Fibroblast of mammary gland (primary cell): ENCODE measurements around the gene FANCE.

Source experiments
- DNase-seq: peaks from one replicate; pipeline ENCODE4 v3.0.0-alpha.2; 2010; ENCODE audit warnings: low read depth
- H3K4me3 ChIP-seq: 2 replicates; pipeline ENCODE4 v1.5.1; 2011; ENCODE audit warnings: low read depth, mild to moderate bottlenecking, low read length, moderate library complexity; ENCODE audit not compliant: control insufficient read depth
- CTCF ChIP-seq: conservative IDR thresholded peaks from 2 replicates; pipeline ENCODE4 v1.5.1; 2011; ENCODE audit warnings: low read depth, low read length, inconsistent platforms; ENCODE audit not compliant: control insufficient read depth, insufficient read depth

Gene FANCE

GRCh38 chr6:35411066-35411465, 41.1 kb upstream of the FANCE start:
- no peak overlapping the region for H3K4me3 ChIP-seq
- no peak for DNase-seq
- TF ChIP-seq CTCF = no peak

- no peak for TF ChIP-seq CTCF
- no peak overlapping the region for H3K4me3 ChIP-seq
- no peak for DNase-seq
Measured at GRCh38 chr6:35412102-35412501, 40.0 kb upstream of the FANCE start.

GRCh38 chr6:35413911-35414310, 38.2 kb upstream of the FANCE start:
- H3K4me3 ChIP-seq = no peak overlapping the region
- no peak for TF ChIP-seq CTCF
- no peak for DNase-seq

GRCh38 chr6:35415065-35415891, 36.9 kb upstream of the FANCE start:
- H3K4me3 ChIP-seq = no peak overlapping the region
- DNase-seq = peak; percentile 85
- TF ChIP-seq CTCF = peak; percentile 49

GRCh38 chr6:35417979-35418661, 34.0 kb upstream of the FANCE start:
- no peak for TF ChIP-seq CTCF
- DNase-seq = no peak
- H3K4me3 ChIP-seq = no peak overlapping the region

GRCh38 chr6:35419417-35419816, 32.7 kb upstream of the FANCE start:
- no peak overlapping the region for H3K4me3 ChIP-seq
- peak; percentile 21 for TF ChIP-seq CTCF
- DNase-seq = peak; percentile 56
